Esophagus squamous epithelium (tissue), 5 donors: ENCODE results near the gene ZNF583. TPM values are rescaled to one million over a fixed set of nuclear protein-coding genes. Genes with fewer than 3 reads are reported as not detected.

ENCODE experiments used
- DNase-seq: peaks from one replicate; lab custom pipeline; 2025; lab: John Stamatoyannopoulos, UW
- H3K27ac ChIP-seq, 4 donors: fragments of 200-600 bp; sonication (generic); one replicate each; pipeline ENCODE4 v1.5.1; 2016 to 2019; ENCODE audit warnings: mild to moderate bottlenecking in 1 of 4
- H3K27me3 ChIP-seq, 4 donors: fragments of 200-600 bp; sonication (generic); 1 replicate in 3 of 4; 2 replicates in 1 of 4; pipeline versions ENCODE4 v1.5.1 to v1.6.0; 2017 to 2021; ENCODE audit warnings: antibody characterized with exemption in 1 of 4
- H3K36me3 ChIP-seq, 3 donors: fragments of 200-600 bp; sonication (generic); one replicate each; pipeline ENCODE4 v1.5.1; 2016 to 2019
- H3K4me1 ChIP-seq, 3 donors: fragments of 200-600 bp; sonication (generic); one replicate each; pipeline ENCODE4 v1.5.1; 2017 to 2019
- H3K4me3 ChIP-seq, 4 donors: fragments of 200-600 bp; sonication (generic); 1 replicate in 3 of 4; 2 replicates in 1 of 4; pipeline ENCODE4 v1.5.1; 2016 to 2019; ENCODE audit warnings: mild to moderate bottlenecking in 2 of 4, moderate library complexity in 1 of 4
- H3K9me3 ChIP-seq, 3 donors: fragments of 200-600 bp; sonication (generic); one replicate each; pipeline ENCODE4 v1.5.1; 2016 to 2019
- POLR2A ChIP-seq, 4 donors: fragments of 450-650 bp; IDR thresholded peaks; one replicate each; pipeline ENCODE4 v1.6.1; 2017; ENCODE audit warnings: antibody characterized with exemption in 4 of 4, mild to moderate bottlenecking in 4 of 4, moderate library complexity in 3 of 4
- WGBS, 2 donors: methylation state at CpG; one replicate each; pipeline ENCODE4 v1.1.5; 2018; 5-methylcytosine and 5-hydroxymethylcytosine counted together
- intact Hi-C: fragments of 100-400 bp; cut with DNase I; formaldehyde crosslinking; loops from one replicate; pipeline ENCODE4 v1.15.0; 2022
- total RNA-seq, 4 donors: library from RNA; depleted of rRNA; stranded (reverse); fragments of >200 nt; gene quantifications; one replicate each; pipeline ENCODE4 v1.1.0, GENCODE V29; 2016
- TF ChIP-seq, protein P1 (sequence below), 6 experiments: fragments of 450-650 bp in 4 of 6; fragments of 200-600 bp in 2 of 6; sonication (generic) in 2 of 6; IDR thresholded peaks; one replicate each; pipeline ENCODE4 v1.5.1; 2016 to 2019; ENCODE audit warnings: antibody characterized with exemption in 6 of 6, mild to moderate bottlenecking in 4 of 6, moderate library complexity in 4 of 6
- donor health status: DM: yes; HTN: yes; CAD: no.

Gene ZNF583
- total RNA-seq, 4 donors from 2014 or later, result 0.88 to 6.1 (median 2.8) TPM

DNA sequence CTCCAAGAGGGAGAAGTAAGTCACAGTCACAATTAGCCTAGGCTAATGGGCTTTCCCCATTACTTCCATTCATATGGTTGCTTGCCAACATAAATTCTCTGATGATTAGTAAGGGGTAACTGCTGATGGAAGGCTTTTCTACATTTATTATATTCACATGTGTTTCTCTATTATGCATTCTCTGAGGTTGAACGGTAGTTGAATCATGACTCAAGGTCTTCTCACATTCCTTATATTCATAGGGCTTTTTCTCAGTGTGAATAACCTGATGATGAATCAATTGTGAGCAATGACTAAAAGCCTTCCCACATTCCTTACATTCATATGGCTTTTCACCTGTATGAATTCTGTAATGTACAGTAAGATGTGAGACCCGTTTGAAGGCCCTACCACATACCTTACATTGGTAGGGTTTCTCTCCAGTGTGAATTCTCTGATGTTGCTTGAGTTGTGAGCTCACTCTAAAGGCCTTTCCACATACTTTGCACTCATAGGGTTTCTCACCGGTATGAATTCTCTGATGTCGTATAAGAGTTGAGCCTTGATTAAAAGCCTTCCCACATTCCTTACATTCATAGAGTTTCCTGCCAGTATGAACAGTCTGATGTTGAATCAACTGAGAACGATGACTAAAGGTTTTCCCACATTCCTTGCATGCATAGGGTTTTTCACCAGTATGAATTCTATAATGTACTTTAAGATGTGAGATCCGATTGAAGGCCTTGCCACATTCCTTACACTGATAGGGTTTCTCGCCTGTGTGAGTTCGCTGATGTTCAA, 20.1 kb upstream of the ZNF583 start:
- H3K9me3 ChIP-seq, result peaks cover 0 to 77% (median 32%) of the 10 kb centered on the region in 3 donors

DNA sequence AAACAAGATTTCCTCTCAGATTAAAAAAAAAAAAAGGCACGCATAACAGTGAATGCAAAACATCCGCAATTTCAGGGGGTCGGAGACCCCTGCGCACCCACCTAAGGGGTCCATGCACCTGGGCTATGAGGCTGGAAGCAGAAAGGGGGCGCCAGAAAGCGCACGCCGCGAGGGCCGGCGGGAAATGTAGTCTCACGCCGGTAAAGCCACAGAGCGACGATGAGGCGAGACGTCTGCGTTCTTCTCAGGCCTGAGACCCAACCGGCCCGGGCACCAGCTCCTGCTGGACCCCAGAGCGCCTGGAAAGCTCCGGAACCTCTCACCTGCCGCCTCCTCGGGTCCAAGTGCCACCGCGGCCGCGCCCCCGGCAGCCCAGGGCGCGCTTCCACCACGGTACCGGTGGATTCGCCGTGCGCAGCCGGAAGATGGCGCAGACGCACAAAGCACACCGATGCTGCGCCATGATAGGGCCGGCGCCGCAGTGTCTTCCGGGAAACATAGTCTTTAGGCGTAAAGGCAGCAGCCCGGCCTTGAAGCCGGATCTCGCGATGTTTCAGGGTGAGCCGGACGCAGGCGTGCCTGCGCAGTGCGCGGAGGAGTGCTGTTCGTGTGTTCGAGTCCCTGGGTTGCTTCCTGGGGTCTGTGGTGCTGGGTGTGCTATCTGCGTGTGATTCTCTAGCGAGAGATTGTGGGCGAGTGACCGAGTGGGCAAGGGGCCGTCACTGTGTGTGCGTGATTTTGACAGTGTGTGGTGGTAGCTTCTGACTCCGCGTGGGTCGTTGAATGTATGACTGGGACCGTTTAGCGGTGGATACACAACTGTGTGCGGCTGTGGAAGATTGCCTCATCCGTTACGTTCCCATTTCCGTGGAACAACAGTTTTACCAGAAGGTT, 10.8 kb upstream of the ZNF583 start, which contains the start of gene ZNF582:
Gene ZNF582 (minus strand): TSS at position 416 of the 894 bp plus-strand sequence. CDS start 1,782 bp downstream, outside the sequence.
- TF ChIP-seq, protein P1, sequence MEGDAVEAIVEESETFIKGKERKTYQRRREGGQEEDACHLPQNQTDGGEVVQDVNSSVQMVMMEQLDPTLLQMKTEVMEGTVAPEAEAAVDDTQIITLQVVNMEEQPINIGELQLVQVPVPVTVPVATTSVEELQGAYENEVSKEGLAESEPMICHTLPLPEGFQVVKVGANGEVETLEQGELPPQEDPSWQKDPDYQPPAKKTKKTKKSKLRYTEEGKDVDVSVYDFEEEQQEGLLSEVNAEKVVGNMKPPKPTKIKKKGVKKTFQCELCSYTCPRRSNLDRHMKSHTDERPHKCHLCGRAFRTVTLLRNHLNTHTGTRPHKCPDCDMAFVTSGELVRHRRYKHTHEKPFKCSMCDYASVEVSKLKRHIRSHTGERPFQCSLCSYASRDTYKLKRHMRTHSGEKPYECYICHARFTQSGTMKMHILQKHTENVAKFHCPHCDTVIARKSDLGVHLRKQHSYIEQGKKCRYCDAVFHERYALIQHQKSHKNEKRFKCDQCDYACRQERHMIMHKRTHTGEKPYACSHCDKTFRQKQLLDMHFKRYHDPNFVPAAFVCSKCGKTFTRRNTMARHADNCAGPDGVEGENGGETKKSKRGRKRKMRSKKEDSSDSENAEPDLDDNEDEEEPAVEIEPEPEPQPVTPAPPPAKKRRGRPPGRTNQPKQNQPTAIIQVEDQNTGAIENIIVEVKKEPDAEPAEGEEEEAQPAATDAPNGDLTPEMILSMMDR (IDR thresholded peaks at IDR 0.05), result peak; percentile 42 to 61 (median 56)
- peak in 1 of 4 donors; percentile 9 for TF ChIP-seq POLR2A (IDR thresholded peaks at IDR 0.05)
- 4 to 5% methylated on average over 20 to 22 of the region's 73 CpGs for WGBS, 2 donors
- Histone ChIP-seq H3K4me1 (peaks cover 0 to 20% (median 0%) of the 10 kb centered on the region in 3 donors), H3K27ac (peak within 1 kb of the TSS; percentile 84 to 97 (median 94)), H3K9me3 (peaks cover 0 to 73% (median 3%) of the 10 kb centered on the region in 3 donors), H3K27me3 (no peaks in the 10 kb centered on the region), H3K4me3 (peak within 1 kb of the TSS; percentile 68 to 82 (median 76)), H3K36me3 (peaks cover 0 to 31% (median 6%) of the 10 kb centered on the region in 3 donors)
- DNase-seq, result peak; percentile 80
- intact Hi-C loops, result no loop called here

More for the DNA sequence above, 20.1 kb upstream of the ZNF583 start:
- H3K27ac ChIP-seq, result no peak overlapping the region
- no peak for DNase-seq
- H3K4me3 ChIP-seq, result no peak overlapping the region
- H3K27me3 ChIP-seq, result no peaks in the 10 kb centered on the region
- no peaks in the 10 kb centered on the region for H3K4me1 ChIP-seq
- TF ChIP-seq POLR2A (IDR thresholded peaks at IDR 0.05), result no peak
- TF ChIP-seq, protein P1 (IDR thresholded peaks at IDR 0.05), result no peak
- 82 to 88% methylated on average over 8 of the region's 8 CpGs for WGBS, 2 donors
- intact Hi-C loops, result no loop called here
- H3K36me3 ChIP-seq, result peaks cover 0 to 57% (median 0%) of the 10 kb centered on the region in 3 donors

GRCh38 chr19:56398809-56399208, 5.3 kb upstream of the ZNF583 start:
- Histone ChIP-seq H3K27me3 (no peaks in the 10 kb centered on the region), H3K27ac (no peak overlapping the region), H3K4me3 (no peak overlapping the region), H3K4me1 (peaks cover 0 to 15% (median 5%) of the 10 kb centered on the region in 3 donors), H3K36me3 (peaks cover 0 to 20% (median 0%) of the 10 kb centered on the region in 3 donors), H3K9me3 (peaks cover 0 to 82% (median 13%) of the 10 kb centered on the region in 3 donors)
- DNase-seq, result no peak
- 84 to 89% methylated on average over 5 of the region's 5 CpGs for WGBS, 2 donors
- TF ChIP-seq, protein P1 (IDR thresholded peaks at IDR 0.05), result no peak
- no peak for TF ChIP-seq POLR2A (IDR thresholded peaks at IDR 0.05)
- intact Hi-C loops, result no loop called here

GRCh38 chr19:56400485-56400884, 3.6 kb upstream of the ZNF583 start:
- Histone ChIP-seq H3K9me3 (peaks cover 0 to 68% (median 13%) of the 10 kb centered on the region in 3 donors), H3K36me3 (peaks cover 0 to 20% (median 0%) of the 10 kb centered on the region in 3 donors), H3K4me1 (peaks cover 0 to 22% (median 10%) of the 10 kb centered on the region in 3 donors), H3K27ac (no peak overlapping the region), H3K4me3 (no peak overlapping the region), H3K27me3 (no peaks in the 10 kb centered on the region)
- intact Hi-C loops, result no loop called here
- WGBS, 2 donors, result 88 to 93% methylated on average over 4 of the region's 4 CpGs
- no peak for TF ChIP-seq POLR2A (IDR thresholded peaks at IDR 0.05)
- TF ChIP-seq, protein P1 (IDR thresholded peaks at IDR 0.05), result no peak
- no peak for DNase-seq
